Stimulated activated CD4-positive, alpha-beta T cell treated with anti-CD3 and anti-CD28 coated beads, Interleukin-15, amount 100 ng/mL, for 1 hour (primary cell): Measurements from ENCODE around the gene PROKR1.
A peak's percentile ranks its signal among the peaks of the same experiment; 100 is the strongest.
"Not testable (repeated sequence)": the region's sequence is repeated elsewhere in the genome, so short reads cannot be mapped to it uniquely, and the experiment has no call there.

Experiments
- DNase-seq, 2 donors: peaks; one replicate each; pipeline ENCODE4 v3.0.0-alpha.2; 2020; ENCODE audit warnings: low read depth in 1 of 2, low spot score in 1 of 2

PROKR1 gene

DNA sequence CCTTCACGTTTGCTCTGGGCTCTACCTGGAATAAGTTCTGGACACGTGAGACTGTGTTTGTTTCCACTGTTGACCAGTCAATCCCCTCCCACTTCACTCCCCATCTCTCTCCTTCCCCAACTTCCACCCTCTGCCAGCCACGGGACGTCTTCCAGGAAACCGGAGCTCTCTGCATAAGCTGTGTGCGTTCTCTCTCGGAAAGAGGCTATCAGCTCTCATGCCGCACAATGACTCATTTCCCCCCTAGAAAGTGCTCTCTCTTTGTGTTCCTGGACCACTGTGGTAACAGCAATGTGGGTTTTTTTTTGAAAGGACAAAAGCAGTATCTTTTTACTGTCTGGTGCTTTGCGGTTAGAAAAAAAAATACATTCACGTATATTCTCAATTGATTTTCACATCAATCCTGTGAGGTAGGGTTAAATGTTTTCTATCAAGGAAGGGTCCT is 10.2 kb downstream of the PROKR1 start:
- peak in 1 of 2 donors; percentile 9 for DNase-seq

- no peak for DNase-seq
These were observed 14.9 kb downstream of the PROKR1 start for GRCh38 chr2:68658266-68658665.

DNA sequence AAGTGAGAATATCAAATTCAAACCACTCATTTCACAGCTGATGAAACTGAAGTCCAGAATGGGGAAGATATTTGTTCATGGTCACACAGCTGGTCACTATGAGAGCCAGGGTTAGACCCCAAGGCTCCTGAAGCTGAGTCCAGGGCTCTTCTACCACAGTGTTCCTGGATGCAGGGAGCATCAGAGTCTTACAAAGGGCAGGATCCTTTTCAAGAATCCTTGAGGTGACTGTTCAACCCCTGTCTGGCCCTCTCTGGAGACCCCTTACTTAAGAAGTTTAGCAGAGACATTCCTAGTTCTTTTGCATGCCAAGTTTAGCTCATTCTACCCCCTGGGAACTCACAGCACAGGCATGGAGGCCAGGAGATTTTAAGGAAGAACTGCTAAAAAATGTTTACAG is 15.7 kb downstream of the PROKR1 start:
- no peak for DNase-seq

DNA sequence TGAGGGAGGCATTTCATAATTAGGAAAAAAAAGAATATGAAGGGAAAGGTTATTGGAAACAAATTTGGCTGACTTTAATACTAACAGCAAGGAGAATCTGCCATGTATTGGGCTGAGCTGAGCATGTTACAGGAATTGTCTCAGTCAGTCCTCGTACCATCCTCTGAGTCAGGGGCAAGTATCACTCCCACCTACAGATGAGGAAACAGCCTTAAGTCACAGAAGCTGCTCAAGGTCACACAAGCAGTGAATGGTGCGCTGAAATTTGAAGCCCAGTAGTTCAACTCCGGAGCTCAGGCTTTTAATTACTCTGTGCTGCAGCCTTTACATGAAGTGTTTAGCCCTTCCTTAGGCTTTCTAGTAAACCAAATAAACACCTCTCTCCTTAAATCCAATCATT is 17.3 kb downstream of the PROKR1 start:
- no peak for DNase-seq

- no peak for DNase-seq
These were observed 19.1 kb downstream of the PROKR1 start for GRCh38 chr2:68662466-68662865.

GRCh38 chr2:68663371-68664156 is 20.2 kb downstream of the PROKR1 start:
- no peak for DNase-seq

GRCh38 chr2:68667371-68667770 is 24.0 kb downstream of the PROKR1 start:
- DNase-seq: no peak

DNA sequence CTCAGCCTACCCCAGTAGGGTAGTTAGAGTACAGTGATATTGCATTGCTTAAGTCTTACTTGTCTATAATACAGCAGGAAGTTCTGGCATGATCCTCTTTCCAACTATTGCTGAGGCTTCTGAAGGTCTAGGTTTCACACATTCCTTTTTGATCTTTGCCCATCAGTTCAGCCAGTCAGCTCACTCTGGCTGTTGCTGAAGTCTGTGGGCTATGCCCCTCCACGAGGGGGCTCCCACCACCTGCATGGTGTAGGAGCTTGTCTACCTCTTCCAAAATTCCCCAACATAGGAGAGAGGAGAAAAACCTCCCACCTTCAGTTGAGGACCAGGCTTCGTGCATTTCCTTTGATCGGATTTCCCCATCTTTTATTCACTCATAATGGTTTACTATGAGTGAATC is 26.3 kb downstream of the PROKR1 start:
- DNase-seq: no peak

DNA sequence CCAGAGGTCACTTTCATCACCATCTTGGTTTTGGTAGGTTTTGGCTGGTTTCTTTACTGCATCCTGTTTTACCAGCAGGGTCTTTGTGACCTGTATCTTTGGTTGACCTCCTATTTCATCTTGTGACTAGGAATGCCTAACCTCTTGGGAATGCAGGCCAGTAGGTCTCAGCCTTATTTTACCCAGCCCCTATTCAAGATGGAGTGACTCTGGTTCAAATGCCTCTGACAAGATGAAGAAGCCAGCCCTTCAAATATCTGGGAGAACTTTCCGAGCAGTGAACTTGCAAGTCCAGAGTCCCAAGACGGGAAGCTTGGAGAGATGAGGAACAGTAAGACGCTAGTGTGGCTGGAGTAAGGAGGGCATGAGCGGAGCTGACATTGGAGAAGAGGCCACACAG is 28.6 kb downstream of the PROKR1 start:
- no peak for DNase-seq

DNA sequence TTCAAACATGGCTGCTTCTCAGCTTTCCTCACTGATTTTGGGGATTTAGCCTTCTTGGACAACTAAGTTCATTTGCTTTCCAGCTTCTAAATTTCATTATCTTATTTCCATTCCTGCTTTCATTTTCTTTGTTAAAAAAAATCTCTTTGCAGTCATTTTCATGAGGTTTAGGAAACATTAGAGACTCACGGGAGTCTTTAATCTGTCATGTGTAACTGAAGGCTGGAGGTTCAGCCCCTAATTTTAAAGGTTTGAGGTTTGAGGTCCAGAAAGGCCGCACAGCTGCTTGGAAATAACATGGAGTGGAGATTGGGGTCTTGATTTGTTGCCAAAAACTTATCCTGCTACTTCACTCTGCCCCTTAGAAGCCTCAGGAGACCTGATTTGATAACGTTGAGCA is 30.3 kb downstream of the PROKR1 start:
- no peak for DNase-seq

DNA sequence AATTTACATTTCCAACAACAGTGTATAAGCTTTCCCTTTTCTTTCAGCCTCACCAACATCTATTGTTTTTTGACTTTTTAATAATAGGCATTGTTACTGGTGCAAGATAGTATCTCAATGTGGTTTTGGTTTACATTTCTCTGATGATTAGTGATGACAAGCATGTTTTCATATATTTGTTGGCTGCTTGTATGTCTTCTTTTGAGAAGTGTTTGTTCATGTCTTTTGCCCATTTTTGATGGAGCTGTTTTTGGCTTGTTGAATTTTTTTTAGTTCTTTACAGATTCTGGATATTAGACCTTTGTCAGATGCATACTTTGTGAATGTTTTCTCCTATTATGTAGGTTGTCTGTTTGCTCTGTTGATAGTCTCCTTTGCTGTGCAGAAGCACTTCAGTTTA is 32.1 kb downstream of the PROKR1 start:
- no peak for DNase-seq

DNA sequence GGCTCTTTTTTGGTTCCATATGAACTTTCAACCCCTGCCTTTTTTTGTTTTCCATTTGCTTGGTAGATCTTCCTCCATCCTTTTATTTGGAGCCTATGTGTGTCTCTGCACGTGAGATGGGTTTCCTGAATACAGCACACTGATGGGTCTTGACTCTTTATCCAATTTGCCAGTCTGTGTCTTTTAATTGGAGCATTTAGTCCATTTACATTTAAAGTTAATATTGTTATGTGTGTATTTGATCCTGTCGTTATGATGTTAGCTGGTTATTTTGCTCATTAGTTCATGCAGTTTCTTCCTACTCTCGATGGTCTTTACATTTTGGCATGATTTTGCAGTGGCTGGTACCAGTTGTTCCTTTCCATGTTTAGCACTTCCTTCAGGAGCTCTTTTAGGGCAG is 34.5 kb downstream of the PROKR1 start:
- not testable (repeated sequence) for DNase-seq

GRCh38 chr2:68679166-68679916 is 36.0 kb downstream of the PROKR1 start:
- not testable (repeated sequence) for DNase-seq

DNA sequence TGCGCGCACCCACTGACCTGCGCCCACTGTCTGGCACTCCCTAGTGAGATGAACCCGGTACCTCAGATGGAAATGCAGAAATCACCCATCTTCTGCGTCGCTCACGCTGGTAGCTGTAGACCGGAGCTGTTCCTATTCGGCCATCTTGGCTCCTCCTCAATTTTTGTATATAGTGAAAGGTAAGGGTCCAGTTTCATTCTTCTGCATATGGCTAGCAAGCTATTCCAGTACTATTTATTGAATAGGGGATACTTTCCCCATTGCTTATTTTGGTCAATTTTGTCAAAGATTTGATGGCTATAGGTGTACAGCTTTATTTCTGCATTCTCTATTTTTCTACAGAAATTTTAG is 36.5 kb downstream of the PROKR1 start:
- DNase-seq: not testable (repeated sequence)

DNA sequence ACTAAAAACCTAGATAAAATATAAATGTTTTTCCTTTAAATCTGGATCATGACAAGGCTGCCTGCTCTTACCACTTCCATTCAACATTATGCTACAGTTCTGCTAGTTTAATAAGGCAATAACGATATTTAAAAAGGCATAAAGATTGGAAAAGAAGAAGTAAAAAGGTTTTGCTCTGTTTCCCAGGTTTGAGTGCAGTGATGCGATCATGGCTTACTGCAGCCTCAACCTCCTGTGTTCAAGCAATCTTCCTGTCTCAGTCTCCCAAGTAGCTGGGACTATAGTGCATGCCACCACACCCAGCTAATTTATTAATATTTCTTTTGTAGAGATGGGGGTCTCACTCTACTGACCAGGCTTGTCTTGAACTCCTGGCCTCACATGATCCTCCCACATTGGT is 40.8 kb downstream of the PROKR1 start:
- no peak for DNase-seq

GRCh38 chr2:68686178-68686577 is 42.8 kb downstream of the PROKR1 start:
- DNase-seq: no peak

GRCh38 chr2:68687018-68687417 is 43.6 kb downstream of the PROKR1 start:
- no peak for DNase-seq

GRCh38 chr2:68689553-68690537 is 46.5 kb downstream of the PROKR1 start:
- no peak for DNase-seq

- no peak for DNase-seq
These were observed 47.5 kb downstream of the PROKR1 start for GRCh38 chr2:68690851-68691250.

- no peak for DNase-seq
These were observed 49.1 kb downstream of the PROKR1 start for GRCh38 chr2:68692511-68692910.

GRCh38 chr2:68693951-68694350 is 50.6 kb downstream of the PROKR1 start:
- DNase-seq: no peak
